Measurements from ENCODE around the gene TATDN2. TPM values are rescaled to one million over a fixed set of nuclear protein-coding genes. Genes with fewer than 3 reads are reported as not detected.
A peak's percentile ranks its signal among the peaks of the same experiment; 100 is the strongest.

TATDN2 gene, protein sequence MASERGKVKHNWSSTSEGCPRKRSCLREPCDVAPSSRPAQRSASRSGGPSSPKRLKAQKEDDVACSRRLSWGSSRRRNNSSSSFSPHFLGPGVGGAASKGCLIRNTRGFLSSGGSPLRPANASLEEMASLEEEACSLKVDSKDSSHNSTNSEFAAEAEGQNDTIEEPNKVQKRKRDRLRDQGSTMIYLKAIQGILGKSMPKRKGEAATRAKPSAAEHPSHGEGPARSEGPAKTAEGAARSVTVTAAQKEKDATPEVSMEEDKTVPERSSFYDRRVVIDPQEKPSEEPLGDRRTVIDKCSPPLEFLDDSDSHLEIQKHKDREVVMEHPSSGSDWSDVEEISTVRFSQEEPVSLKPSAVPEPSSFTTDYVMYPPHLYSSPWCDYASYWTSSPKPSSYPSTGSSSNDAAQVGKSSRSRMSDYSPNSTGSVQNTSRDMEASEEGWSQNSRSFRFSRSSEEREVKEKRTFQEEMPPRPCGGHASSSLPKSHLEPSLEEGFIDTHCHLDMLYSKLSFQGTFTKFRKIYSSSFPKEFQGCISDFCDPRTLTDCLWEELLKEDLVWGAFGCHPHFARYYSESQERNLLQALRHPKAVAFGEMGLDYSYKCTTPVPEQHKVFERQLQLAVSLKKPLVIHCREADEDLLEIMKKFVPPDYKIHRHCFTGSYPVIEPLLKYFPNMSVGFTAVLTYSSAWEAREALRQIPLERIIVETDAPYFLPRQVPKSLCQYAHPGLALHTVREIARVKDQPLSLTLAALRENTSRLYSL
- 12.9 and 13.5 TPM in 2 replicates for polyA plus RNA-seq (2013)

DNA sequence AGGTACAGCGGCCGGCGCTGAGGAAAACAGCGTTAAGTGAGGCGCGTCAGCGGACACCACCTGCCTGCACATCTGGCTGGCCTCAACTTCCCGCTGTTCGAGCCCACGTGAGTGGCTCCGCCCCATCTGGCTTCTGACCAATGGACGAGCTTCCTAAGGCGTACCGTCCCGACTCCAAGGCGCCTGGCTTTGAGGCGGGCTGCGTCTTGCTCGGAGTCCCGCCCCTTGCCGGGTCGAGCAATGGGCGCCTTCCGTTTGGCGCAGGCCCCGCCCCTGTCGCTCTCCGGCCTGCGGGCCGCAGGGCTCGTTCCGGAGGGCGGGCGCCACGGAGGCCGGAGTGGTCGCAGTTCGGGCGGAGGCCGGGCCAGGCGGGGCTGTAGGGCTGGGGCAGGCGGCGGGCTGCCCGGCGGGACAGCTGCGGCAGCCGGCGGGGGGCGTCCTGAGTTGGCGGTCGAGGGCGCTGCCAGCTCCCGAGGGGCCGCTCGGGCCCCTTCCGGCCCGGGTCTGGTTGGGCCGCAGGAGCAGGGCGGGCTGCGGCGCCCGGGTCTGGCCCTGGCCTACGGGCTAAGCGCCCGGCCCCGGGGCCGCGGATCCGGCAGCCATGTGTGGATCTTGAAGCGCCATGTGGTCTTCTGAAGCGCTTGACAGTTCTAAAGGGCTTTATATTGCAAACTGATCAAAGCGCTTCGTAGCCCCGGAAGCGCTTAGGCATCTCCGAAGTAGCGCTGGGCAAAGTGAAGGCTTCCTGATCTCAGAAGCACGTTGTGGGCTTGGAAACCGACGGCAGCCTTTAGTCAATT, at the start of gene TATDN2:
TSS of gene TATDN2 (plus strand) at position 276 of the 800 bp plus-strand sequence. CDS start 742 bp downstream, outside the sequence.
- Histone ChIP-seq H3K23ac (ENCODE audit: low read length) (no peak within 1 kb of the TSS), H3K9me3 (ENCODE audit: insufficient read depth, low read depth, low read length) (peaks cover 5% of the 10 kb centered on the region), H3K4me2 (ENCODE audit: low read length) (peak within 1 kb of the TSS; percentile 74), H3K18ac (ENCODE audit: low read length) (peak within 1 kb of the TSS; percentile 81), H2AK5ac (ENCODE audit: low read length) (peak within 1 kb of the TSS; percentile 97), H4K12ac (ENCODE audit: low read depth, low read length) (peak within 1 kb of the TSS; percentile 89), H3K4ac (ENCODE audit: low read depth, low read length) (peak within 1 kb of the TSS; percentile 94), H4K91ac (ENCODE audit: low read depth, low read length) (peak within 1 kb of the TSS; percentile 77), H4K8ac (ENCODE audit: low read depth, low read length) (peak within 1 kb of the TSS; percentile 75), H3K9ac (ENCODE audit: low read length) (peak within 1 kb of the TSS; percentile 11), H2BK120ac (ENCODE audit: insufficient read depth, low read length, poor library complexity) (peak within 1 kb of the TSS; percentile 75), H3K79me2 (ENCODE audit: control insufficient read depth, insufficient read depth, low read length, poor library complexity) (peaks cover 9% of the 10 kb centered on the region), H3K27ac (ENCODE audit: low read depth, low read length) (no peak within 1 kb of the TSS), H3K4me3 (ENCODE audit: low read depth, low read length) (peak within 1 kb of the TSS; percentile 69), H2BK12ac (ENCODE audit: low read length) (peak within 1 kb of the TSS; percentile 23), H2AFZ (ENCODE audit: insufficient read depth, low read length, poor library complexity) (peak within 1 kb of the TSS; percentile 61), H3K36me3 (ENCODE audit: control insufficient read depth in 1 of 2, insufficient read depth in 2 of 2, low read length in 2 of 2) (peaks cover 4 to 6% of the 10 kb centered on the region in 2 experiments), H2BK5ac (ENCODE audit: low read depth, low read length, poor library complexity) (peak within 1 kb of the TSS; percentile 33), H3K79me1 (ENCODE audit: low read length) (peaks cover 10% of the 10 kb centered on the region), H3K14ac (ENCODE audit: low read length) (peak within 1 kb of the TSS; percentile 92), H3K4me1 (ENCODE audit: control insufficient read depth in 1 of 2, insufficient read depth in 2 of 2, low read length in 2 of 2) (peaks cover 8% of the 10 kb centered on the region in 2 experiments), H3K27me3 (ENCODE audit: insufficient read depth, low read length) (no peaks in the 10 kb centered on the region)
- DNase-seq = peak; percentile 99 to 100
- WGBS (ENCODE audit: extremely low coverage, insufficient coverage, insufficient read length) = no CpG with 5 or more reads among the region's 80 CpGs

- H3K23ac ChIP-seq (ENCODE audit: low read length) = no peak overlapping the region
- no CpG with 5 or more reads among the region's 12 CpGs for WGBS (ENCODE audit: extremely low coverage, insufficient coverage, insufficient read length)
- peak; percentile 9 to 27 for DNase-seq
- peaks cover 6% of the 10 kb centered on the region for H3K79me1 ChIP-seq (ENCODE audit: low read length)
- no peaks in the 10 kb centered on the region for H3K27me3 ChIP-seq (ENCODE audit: insufficient read depth, low read length)
- H3K79me2 ChIP-seq (ENCODE audit: control insufficient read depth, insufficient read depth, low read length, poor library complexity) = no peaks in the 10 kb centered on the region
- no peak overlapping the region for H3K18ac ChIP-seq (ENCODE audit: low read length)
- peak overlapping the region; percentile 10 for H2AFZ ChIP-seq (ENCODE audit: insufficient read depth, low read length, poor library complexity)
- no peak overlapping the region for H3K4ac ChIP-seq (ENCODE audit: low read depth, low read length)
- no peak overlapping the region for H3K4me3 ChIP-seq (ENCODE audit: low read depth, low read length)
- H3K14ac ChIP-seq (ENCODE audit: low read length) = peak overlapping the region; percentile 5
- no peak overlapping the region for H4K12ac ChIP-seq (ENCODE audit: low read depth, low read length)
- no peak overlapping the region for H3K27ac ChIP-seq (ENCODE audit: low read depth, low read length)
- peak overlapping the region; percentile 2 for H2BK120ac ChIP-seq (ENCODE audit: insufficient read depth, low read length, poor library complexity)
- peak overlapping the region; percentile 17 for H2AK5ac ChIP-seq (ENCODE audit: low read length)
- H3K4me2 ChIP-seq (ENCODE audit: low read length) = no peak overlapping the region
- H4K91ac ChIP-seq (ENCODE audit: low read depth, low read length) = peak overlapping the region; percentile 2
- no peak overlapping the region for H3K9ac ChIP-seq (ENCODE audit: low read length)
- no peak overlapping the region for H2BK5ac ChIP-seq (ENCODE audit: low read depth, low read length, poor library complexity)
- H3K9me3 ChIP-seq (ENCODE audit: insufficient read depth, low read depth, low read length) = peaks cover 2% of the 10 kb centered on the region
- H4K8ac ChIP-seq (ENCODE audit: low read depth, low read length) = no peak overlapping the region
- peak overlapping the region; percentile 72 for H2BK12ac ChIP-seq (ENCODE audit: low read length)
- H3K36me3 ChIP-seq (ENCODE audit: control insufficient read depth in 1 of 2, insufficient read depth in 2 of 2, low read length in 2 of 2) = no peaks in the 10 kb centered on the region
- H3K4me1 ChIP-seq (ENCODE audit: control insufficient read depth in 1 of 2, insufficient read depth in 2 of 2, low read length in 2 of 2) = peaks cover 9 to 22% of the 10 kb centered on the region in 2 experiments
Observed at GRCh38 chr3:10198761-10199649, 49.3 kb upstream of the TATDN2 start.

DNA sequence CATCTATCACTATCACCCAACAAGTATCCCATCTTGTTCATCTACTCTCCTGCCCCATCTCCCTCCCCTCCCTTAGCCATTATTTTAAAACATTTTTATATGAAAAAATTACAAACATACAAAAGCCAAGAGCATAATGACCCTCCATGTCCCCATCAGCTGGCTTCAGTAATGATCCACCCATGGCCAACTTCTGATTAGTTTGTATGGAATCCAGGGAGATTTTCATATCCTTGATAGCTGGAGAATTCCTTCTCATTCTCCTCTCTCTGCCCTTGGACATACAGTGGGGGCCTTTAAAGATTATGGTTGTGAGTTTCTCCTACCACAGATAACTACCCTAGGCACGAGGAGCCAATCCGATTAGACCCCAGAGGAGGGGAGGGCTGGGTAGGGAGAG, 43.3 kb upstream of the TATDN2 start:
- Histone ChIP-seq H3K18ac (ENCODE audit: low read length) (no peak overlapping the region), H3K14ac (ENCODE audit: low read length) (no peak overlapping the region), H2AFZ (ENCODE audit: insufficient read depth, low read length, poor library complexity) (no peak overlapping the region), H3K79me2 (ENCODE audit: control insufficient read depth, insufficient read depth, low read length, poor library complexity) (no peaks in the 10 kb centered on the region), H3K27ac (ENCODE audit: low read depth, low read length) (no peak overlapping the region), H4K91ac (ENCODE audit: low read depth, low read length) (peak overlapping the region; percentile 61), H3K79me1 (ENCODE audit: low read length) (peaks cover 13% of the 10 kb centered on the region), H4K12ac (ENCODE audit: low read depth, low read length) (no peak overlapping the region), H3K27me3 (ENCODE audit: insufficient read depth, low read length) (no peaks in the 10 kb centered on the region), H3K9me3 (ENCODE audit: insufficient read depth, low read depth, low read length) (peaks cover 2% of the 10 kb centered on the region), H3K23ac (ENCODE audit: low read length) (no peak overlapping the region), H2BK5ac (ENCODE audit: low read depth, low read length, poor library complexity) (peak overlapping the region; percentile 76), H2BK120ac (ENCODE audit: insufficient read depth, low read length, poor library complexity) (peak overlapping the region; percentile 73), H3K4ac (ENCODE audit: low read depth, low read length) (no peak overlapping the region), H2BK12ac (ENCODE audit: low read length) (peak overlapping the region; percentile 34), H3K9ac (ENCODE audit: low read length) (no peak overlapping the region), H4K8ac (ENCODE audit: low read depth, low read length) (peak overlapping the region; percentile 25), H3K36me3 (ENCODE audit: control insufficient read depth in 1 of 2, insufficient read depth in 2 of 2, low read length in 2 of 2) (no peaks in the 10 kb centered on the region), H3K4me2 (ENCODE audit: low read length) (no peak overlapping the region), H2AK5ac (ENCODE audit: low read length) (no peak overlapping the region), H3K4me1 (ENCODE audit: control insufficient read depth in 1 of 2, insufficient read depth in 2 of 2, low read length in 2 of 2) (peaks cover 16 to 17% of the 10 kb centered on the region in 2 experiments), H3K4me3 (ENCODE audit: low read depth, low read length) (no peak overlapping the region)
- no CpG with 5 or more reads among the region's 2 CpGs for WGBS (ENCODE audit: extremely low coverage, insufficient coverage, insufficient read length)
- DNase-seq = no peak
